Erythroblast (primary cell): ENCODE results near the gene LSAMP.

Source experiments
- GATA1 ChIP-seq: IDR thresholded peaks from 2 replicates; pipeline ENCODE4 v1.6.1; 2011; ENCODE audit warnings: low read depth, mild to moderate bottlenecking, control low read depth, low read length, moderate library complexity
- POLR2A ChIP-seq: IDR thresholded peaks from 2 replicates; pipeline ENCODE4 v1.6.1; 2011; ENCODE audit warnings: mild to moderate bottlenecking, low read length

DNA sequence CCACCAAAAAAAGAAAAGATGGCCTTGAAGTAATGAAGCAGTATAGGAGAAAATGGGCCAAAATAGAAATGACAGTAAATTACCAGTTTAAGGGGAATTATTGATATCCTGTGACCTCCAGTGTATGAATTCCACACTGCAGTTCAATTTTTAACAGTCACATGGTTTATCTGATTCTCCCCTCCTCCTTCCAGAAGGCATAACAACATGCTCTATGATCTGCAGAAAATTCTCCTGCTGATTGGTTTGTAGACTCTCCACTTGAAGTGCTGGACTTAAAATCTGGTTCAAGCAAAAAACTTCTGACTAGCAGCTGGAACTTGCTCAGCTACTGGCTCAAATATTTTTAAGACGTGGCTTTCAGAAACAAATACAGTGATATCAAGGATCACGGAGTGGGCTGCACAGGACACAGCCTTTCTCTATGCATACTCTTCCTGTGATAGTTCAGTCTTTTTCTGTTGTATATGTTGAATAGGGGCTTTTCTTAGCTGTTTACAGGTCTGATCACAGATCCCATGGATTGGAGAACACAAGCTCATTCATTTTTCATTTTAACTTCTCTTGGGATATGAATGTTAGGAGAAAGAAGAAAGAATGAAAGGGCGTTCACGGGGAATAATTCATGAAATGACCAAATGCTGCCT is 211.5 kb downstream of the LSAMP start:
- TF ChIP-seq POLR2A, result no peak
- TF ChIP-seq GATA1, result no peak
